Measurements from ENCODE around the gene SPINT1.

GRCh38 chr15:40844696-40845030 lies 815 bp downstream of the SPINT1 start:
- TF ChIP-seq SUZ12 (IDR thresholded peaks at IDR 0.05; ENCODE audit: extremely low read depth, insufficient read depth, insufficient read length) (no peak), YY1 (IDR thresholded peaks at IDR 0.05; ENCODE audit: insufficient read depth, insufficient read length) (no peak), ZNF274 (IDR thresholded peaks at IDR 0.05; ENCODE audit: low read depth, low read length) (no peak)
